GM21529 (cell line): ENCODE results near the gene POFUT2.

Source experiments
- ATAC-seq: cut with Tn5 transposase; IDR thresholded peaks from one replicate; pipeline ENCODE4 v1.9.1; 2021; ENCODE audit not compliant: unreplicated experiment

The POFUT2 gene

GRCh38 chr21:45287438-45288391 is at the start of gene POFUT2:
TSS of gene POFUT2 (minus strand) at chr21:45287895. CDS start at chr21:45287871, 24 bp downstream.
- peak; percentile 76 for ATAC-seq

GRCh38 chr21:45336870-45337269 is 49.2 kb upstream of the POFUT2 start:
- no peak for ATAC-seq

- no peak for ATAC-seq
Observed at GRCh38 chr21:45336535-45336810, 48.8 kb upstream of the POFUT2 start.

GRCh38 chr21:45335761-45336534 is 48.3 kb upstream of the POFUT2 start:
- ATAC-seq: no peak

- no peak for ATAC-seq
Observed at GRCh38 chr21:45335151-45335760, 47.6 kb upstream of the POFUT2 start.

GRCh38 chr21:45334591-45335081 is 46.9 kb upstream of the POFUT2 start:
- no peak for ATAC-seq

- no peak for ATAC-seq
Observed at GRCh38 chr21:45334134-45334533, 46.4 kb upstream of the POFUT2 start.

- no peak for ATAC-seq
Observed at GRCh38 chr21:45333583-45334121, 46.0 kb upstream of the POFUT2 start.

GRCh38 chr21:45332981-45333582 is 45.4 kb upstream of the POFUT2 start:
- no peak for ATAC-seq

GRCh38 chr21:45332415-45332814 is 44.7 kb upstream of the POFUT2 start:
- no peak for ATAC-seq

GRCh38 chr21:45331531-45332147 is 43.9 kb upstream of the POFUT2 start:
- no peak for ATAC-seq

- no peak for ATAC-seq
Observed at GRCh38 chr21:45330851-45331261, 43.2 kb upstream of the POFUT2 start.

- no peak for ATAC-seq
Observed at GRCh38 chr21:45330075-45330781, 42.5 kb upstream of the POFUT2 start.

- no peak for ATAC-seq
Observed at GRCh38 chr21:45329261-45330074, 41.8 kb upstream of the POFUT2 start.

GRCh38 chr21:45328198-45329091 is 40.8 kb upstream of the POFUT2 start:
- no peak for ATAC-seq

- no peak for ATAC-seq
Observed at GRCh38 chr21:45327441-45328197, 39.9 kb upstream of the POFUT2 start.

- no peak for ATAC-seq
Observed at GRCh38 chr21:45326891-45327440, 39.3 kb upstream of the POFUT2 start.
